OCI-LY1 (cell line): ENCODE results near the gene HPS3.
A peak's percentile ranks its signal among the peaks of the same experiment; 100 is the strongest.
"Not testable (repeated sequence)": the region's sequence is repeated elsewhere in the genome, so short reads cannot be mapped to it uniquely, and the experiment has no call there.

Experiments used
- H2AFZ ChIP-seq: fragments of 200-600 bp; sonication (generic), shearing (Covaris generic); 2 replicates; pipeline ENCODE4 v1.6.0; 2014; ENCODE audit warnings: antibody characterized with exemption, mild to moderate bottlenecking, low read length
- H3F3A ChIP-seq: fragments of 200-600 bp; sonication (generic), shearing (Covaris generic); 2 replicates; pipeline ENCODE4 v1.6.0; 2014; ENCODE audit warnings: mild to moderate bottlenecking, antibody characterized with exemption, low read length, moderate library complexity; ENCODE audit not compliant: insufficient read depth
- H3K27ac ChIP-seq: fragments of 200-600 bp; sonication (generic); 2 replicates; pipeline ENCODE4 v1.5.1; 2014; ENCODE audit warnings: low read length, mixed run types, mild to moderate bottlenecking, low read depth; ENCODE audit not compliant: poor library complexity, severe bottlenecking
- H3K27me3 ChIP-seq: fragments of 200-600 bp; sonication (generic); 2 replicates; pipeline ENCODE4 v1.6.0; 2014; ENCODE audit warnings: antibody characterized with exemption, mild to moderate bottlenecking, low read length, moderate library complexity; ENCODE audit not compliant: insufficient read depth
- H3K36me3 ChIP-seq: fragments of 200-600 bp; sonication (generic); 2 replicates; pipeline ENCODE4 v1.6.1; 2014; ENCODE audit warnings: mild to moderate bottlenecking, antibody characterized with exemption, low read length, moderate library complexity, mixed read lengths; ENCODE audit not compliant: insufficient read depth
- H3K4me1 ChIP-seq: fragments of 200-600 bp; sonication (generic); 2 replicates; pipeline ENCODE4 v1.5.1; 2014; ENCODE audit warnings: mild to moderate bottlenecking, low read length, moderate library complexity; ENCODE audit not compliant: insufficient read depth, severe bottlenecking
- H3K4me2 ChIP-seq: fragments of 200-600 bp; sonication (generic), shearing (Covaris generic); 2 replicates; pipeline ENCODE4 v1.6.1; 2014; ENCODE audit warnings: low read length
- H3K4me3 ChIP-seq: fragments of 200-600 bp; sonication (generic); 2 replicates; pipeline ENCODE4 v1.5.1; 2014; ENCODE audit warnings: low read length, low read depth, mild to moderate bottlenecking, mixed read lengths; ENCODE audit not compliant: poor library complexity, severe bottlenecking
- H3K79me2 ChIP-seq: fragments of 200-600 bp; shearing (Covaris generic); 2 replicates; pipeline ENCODE4 v1.6.1; 2016; ENCODE audit warnings: mixed run types, low read length, mixed read lengths; ENCODE audit not compliant: insufficient read depth
- H3K9ac ChIP-seq: fragments of 200-600 bp; sonication (generic), shearing (Covaris generic); 2 replicates; pipeline ENCODE4 v1.6.1; 2014; ENCODE audit warnings: mild to moderate bottlenecking, low read length, mixed read lengths
- H3K9me2 ChIP-seq: fragments of 200-600 bp; sonication (generic), shearing (Covaris generic); 2 replicates; pipeline ENCODE4 v1.6.1; 2014; ENCODE audit warnings: low read depth, mild to moderate bottlenecking, low read length, mixed read lengths
- H3K9me3 ChIP-seq: fragments of 200-600 bp; shearing (Covaris generic); 2 replicates; pipeline ENCODE4 v1.6.1; 2014; ENCODE audit warnings: low read length, mixed read lengths
- H4K20me1 ChIP-seq: fragments of 200-600 bp; sonication (generic), shearing (Covaris generic); 2 replicates; pipeline ENCODE4 v1.6.0; 2016; ENCODE audit warnings: mild to moderate bottlenecking, low read length; ENCODE audit not compliant: insufficient read depth
- EZH2 ChIP-seq: fragments of 200-600 bp; sonication (generic), shearing (Covaris generic); IDR thresholded peaks from 2 replicates; pipeline ENCODE4 v1.8.0; 2017; ENCODE audit warnings: borderline replicate concordance, mixed run types, mild to moderate bottlenecking, antibody characterized with exemption, low read length, moderate library complexity, mixed read lengths
- TF ChIP-seq, protein P1 (sequence below): fragments of 200-600 bp; sonication (generic), shearing (Covaris generic); IDR thresholded peaks from 2 replicates; pipeline ENCODE4 v1.5.1; 2017; ENCODE audit warnings: mild to moderate bottlenecking, antibody characterized with exemption, low read length, moderate library complexity, mixed read lengths

HPS3 gene

GRCh38 chr3:149090461-149090860, 39.0 kb upstream of the HPS3 start:
- Histone ChIP-seq H3K4me1 (peaks cover 14% of the 10 kb centered on the region), H3K27me3 (no peaks in the 10 kb centered on the region), H2AFZ (no peak overlapping the region), H3K4me3 (no peak overlapping the region), H3K9me3 (no peaks in the 10 kb centered on the region), H3K4me2 (0 out of 2 replicates have a peak overlapping the region, but pooled peaks have one; percentile 2), H3K9me2 (no peaks in the 10 kb centered on the region), H4K20me1 (no peaks in the 10 kb centered on the region), H3F3A (0 out of 2 replicates have a peak, but pooled peaks cover 6% of the 10 kb centered on the region), H3K79me2 (peaks cover 2% of the 10 kb centered on the region), H3K9ac (no peak overlapping the region), H3K27ac (no peak overlapping the region), H3K36me3 (no peaks in the 10 kb centered on the region)
- TF ChIP-seq, protein P1, sequence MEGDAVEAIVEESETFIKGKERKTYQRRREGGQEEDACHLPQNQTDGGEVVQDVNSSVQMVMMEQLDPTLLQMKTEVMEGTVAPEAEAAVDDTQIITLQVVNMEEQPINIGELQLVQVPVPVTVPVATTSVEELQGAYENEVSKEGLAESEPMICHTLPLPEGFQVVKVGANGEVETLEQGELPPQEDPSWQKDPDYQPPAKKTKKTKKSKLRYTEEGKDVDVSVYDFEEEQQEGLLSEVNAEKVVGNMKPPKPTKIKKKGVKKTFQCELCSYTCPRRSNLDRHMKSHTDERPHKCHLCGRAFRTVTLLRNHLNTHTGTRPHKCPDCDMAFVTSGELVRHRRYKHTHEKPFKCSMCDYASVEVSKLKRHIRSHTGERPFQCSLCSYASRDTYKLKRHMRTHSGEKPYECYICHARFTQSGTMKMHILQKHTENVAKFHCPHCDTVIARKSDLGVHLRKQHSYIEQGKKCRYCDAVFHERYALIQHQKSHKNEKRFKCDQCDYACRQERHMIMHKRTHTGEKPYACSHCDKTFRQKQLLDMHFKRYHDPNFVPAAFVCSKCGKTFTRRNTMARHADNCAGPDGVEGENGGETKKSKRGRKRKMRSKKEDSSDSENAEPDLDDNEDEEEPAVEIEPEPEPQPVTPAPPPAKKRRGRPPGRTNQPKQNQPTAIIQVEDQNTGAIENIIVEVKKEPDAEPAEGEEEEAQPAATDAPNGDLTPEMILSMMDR: no peak
- TF ChIP-seq EZH2: no peak

GRCh38 chr3:149090907-149091306, 38.5 kb upstream of the HPS3 start:
- H3K36me3 ChIP-seq: no peaks in the 10 kb centered on the region
- no peaks in the 10 kb centered on the region for H4K20me1 ChIP-seq
- H3K4me2 ChIP-seq: 0 out of 2 replicates have a peak overlapping the region, but pooled peaks have one; percentile 2
- no peak overlapping the region for H3K4me3 ChIP-seq
- no peaks in the 10 kb centered on the region for H3K9me3 ChIP-seq
- no peaks in the 10 kb centered on the region for H3K79me2 ChIP-seq
- H3K9ac ChIP-seq: no peak overlapping the region
- no peak overlapping the region for H3K27ac ChIP-seq
- H3K9me2 ChIP-seq: no peaks in the 10 kb centered on the region
- TF ChIP-seq EZH2: no peak
- TF ChIP-seq, protein P1: no peak
- peaks cover 17% of the 10 kb centered on the region for H3K4me1 ChIP-seq
- H3F3A ChIP-seq: 0 out of 2 replicates have a peak, but pooled peaks cover 6% of the 10 kb centered on the region
- H3K27me3 ChIP-seq: no peaks in the 10 kb centered on the region
- H2AFZ ChIP-seq: no peak overlapping the region

DNA sequence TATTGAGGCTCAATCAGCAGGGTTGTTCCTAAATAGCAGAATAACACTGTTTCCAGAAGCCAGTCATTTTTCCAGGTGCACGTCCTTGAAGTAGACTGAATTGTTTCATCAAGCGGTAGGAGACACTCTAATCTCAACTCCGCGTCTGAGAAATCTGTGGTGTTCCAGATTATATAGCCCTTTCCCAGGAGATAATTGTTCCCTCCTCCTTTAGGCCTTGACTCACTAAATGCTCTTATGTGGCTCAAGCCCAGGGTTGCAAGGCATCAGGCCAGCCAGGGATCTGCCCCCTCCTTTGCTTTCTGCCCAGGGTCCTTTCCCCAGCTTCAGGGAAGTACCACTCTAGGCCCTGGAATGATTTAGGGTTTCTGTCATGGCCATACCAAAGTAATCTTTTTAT, 37.5 kb upstream of the HPS3 start:
- Histone ChIP-seq H3K9ac (no peak overlapping the region), H4K20me1 (no peaks in the 10 kb centered on the region), H3K27ac (no peak overlapping the region), H3K9me3 (no peaks in the 10 kb centered on the region), H3K4me2 (no peak overlapping the region), H3K36me3 (no peaks in the 10 kb centered on the region), H3K4me1 (peaks cover 13% of the 10 kb centered on the region), H3K4me3 (no peak overlapping the region), H3K9me2 (no peaks in the 10 kb centered on the region), H3F3A (0 out of 2 replicates have a peak, but pooled peaks cover 6% of the 10 kb centered on the region), H3K27me3 (no peaks in the 10 kb centered on the region), H3K79me2 (no peaks in the 10 kb centered on the region), H2AFZ (no peak overlapping the region)
- TF ChIP-seq EZH2: no peak

- no peak for TF ChIP-seq EZH2
- TF ChIP-seq, protein P1: no peak
- Histone ChIP-seq H3F3A (0 out of 2 replicates have a peak, but pooled peaks cover 5% of the 10 kb centered on the region), H4K20me1 (no peaks in the 10 kb centered on the region), H3K9me3 (no peaks in the 10 kb centered on the region), H3K4me2 (no peak overlapping the region), H3K4me1 (peaks cover 13% of the 10 kb centered on the region), H3K79me2 (no peaks in the 10 kb centered on the region), H3K36me3 (no peaks in the 10 kb centered on the region), H2AFZ (no peak overlapping the region), H3K27ac (no peak overlapping the region), H3K9ac (no peak overlapping the region), H3K27me3 (no peaks in the 10 kb centered on the region), H3K4me3 (no peak overlapping the region), H3K9me2 (no peaks in the 10 kb centered on the region)
Measured at GRCh38 chr3:149095487-149095886, 34.0 kb upstream of the HPS3 start.

DNA sequence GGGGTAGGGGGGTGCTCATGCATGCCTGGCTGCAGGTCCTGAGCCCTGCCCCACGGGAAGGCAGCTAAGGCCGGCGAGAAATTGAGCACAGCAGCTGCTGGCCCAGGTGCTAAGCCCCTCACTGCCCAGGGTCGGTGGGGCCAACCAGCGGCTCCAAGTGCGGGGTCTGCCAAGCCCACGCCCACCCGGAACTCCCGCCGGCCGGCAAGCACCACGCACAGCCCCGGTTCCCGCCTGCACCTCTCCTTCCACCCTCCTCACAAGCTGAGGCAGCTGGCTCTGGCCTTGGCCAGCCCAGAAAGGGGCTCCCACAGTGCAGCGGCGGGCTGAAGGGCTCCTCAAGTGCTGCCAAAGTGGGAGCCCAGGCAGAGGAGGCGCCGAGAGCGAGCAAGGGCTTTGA, 31.5 kb upstream of the HPS3 start:
- H3K4me3 ChIP-seq, H3K27me3 ChIP-seq, H3K27ac ChIP-seq, H3K4me2 ChIP-seq, H3K9me2 ChIP-seq, H3K4me1 ChIP-seq, H3F3A ChIP-seq, H3K9me3 ChIP-seq, H3K36me3 ChIP-seq, H3K9ac ChIP-seq, H2AFZ ChIP-seq, H4K20me1 ChIP-seq, H3K79me2 ChIP-seq: not testable (repeated sequence)
